A172 (cell line): ENCODE measurements around the gene SKIC8. TPM values are rescaled to one million over a fixed set of nuclear protein-coding genes. Genes with fewer than 3 reads are reported as not detected.
"Not testable (repeated sequence)": the region's sequence is repeated elsewhere in the genome, so short reads cannot be mapped to it uniquely, and the experiment has no call there.

Experiments
- DNase-seq: peaks from one replicate; pipeline ENCODE4 v3.0.0-alpha.2; 2015; ENCODE audit warnings: low spot score
- total RNA-seq: library from RNA; depleted of rRNA; stranded (reverse); fragments of >200 nt; shearing (Covaris generic); gene quantifications from 2 replicates; pipeline ENCODE4 v1.2.3, GENCODE V29; 2014; rRNA removed

Gene SKIC8
- total RNA-seq, 1 experiment from 2014 or later = 71.9 TPM

DNA sequence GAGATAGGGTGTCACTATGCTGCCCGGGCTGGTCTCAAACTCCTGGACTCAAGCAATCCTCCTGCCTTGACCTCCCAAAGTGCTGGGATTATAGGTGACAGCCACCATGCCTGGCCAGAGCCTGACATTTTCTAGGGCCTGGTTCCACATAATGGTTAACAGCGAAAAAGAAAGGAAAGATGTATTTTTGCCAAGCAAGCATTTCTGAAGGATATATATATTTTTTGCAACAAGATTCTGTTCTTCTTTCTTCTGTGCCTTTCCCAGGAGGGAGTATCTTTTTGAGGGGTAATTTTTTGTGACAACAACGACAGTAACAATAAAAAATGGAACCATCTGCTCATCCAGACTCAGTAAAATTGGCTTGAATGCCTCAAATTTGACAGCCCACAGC lies 43.4 kb downstream of the SKIC8 start:
- DNase-seq = no peak

DNA sequence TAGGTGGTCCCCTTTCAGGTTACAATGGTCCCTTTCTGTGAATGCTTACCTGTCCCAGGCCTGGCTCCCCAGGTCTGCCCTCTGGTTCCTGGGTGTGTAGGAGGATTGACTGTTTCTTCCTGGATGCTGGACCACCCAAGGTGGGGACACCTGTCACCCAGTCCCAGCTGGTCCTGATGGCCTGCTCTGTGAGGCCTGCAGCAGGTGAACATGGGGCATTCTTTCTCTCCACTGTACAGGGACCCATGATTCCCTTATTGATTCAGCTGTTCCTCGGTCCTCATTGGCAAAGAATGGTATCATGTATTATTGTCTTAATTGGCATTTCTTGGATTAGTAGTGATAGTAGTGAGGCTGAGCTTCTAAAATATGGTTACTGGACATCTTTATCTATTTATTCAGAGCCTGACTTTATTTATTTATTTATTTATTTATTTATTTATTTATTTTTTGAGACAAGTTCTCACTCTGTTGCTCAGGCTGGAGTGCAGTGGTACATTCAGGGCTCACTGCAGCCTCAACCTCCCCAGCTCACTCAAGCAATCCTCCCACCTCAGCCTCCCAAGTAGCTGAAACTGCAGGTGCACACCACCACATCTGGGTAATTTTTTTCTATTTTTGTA lies 43.9 kb downstream of the SKIC8 start:
- DNase-seq = no peak

DNA sequence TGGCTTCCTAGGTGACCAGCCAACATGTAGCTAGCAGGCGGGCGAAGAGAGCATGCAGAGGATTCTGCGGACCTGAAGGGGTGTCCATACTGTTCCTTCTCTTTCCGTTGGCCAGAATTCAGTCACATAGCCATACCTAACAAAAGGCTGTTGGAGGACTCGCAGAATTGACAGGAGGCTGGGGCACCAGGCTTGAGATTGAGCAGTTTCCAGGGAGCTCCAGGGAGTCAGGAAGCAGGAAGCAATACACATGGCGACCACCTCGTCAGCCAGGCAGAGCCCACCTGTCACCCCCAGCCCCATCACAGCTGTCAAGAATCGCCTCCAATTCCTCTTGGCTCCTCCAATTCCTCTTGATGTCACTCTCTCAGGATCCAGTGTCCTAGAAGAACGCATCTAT lies 48.3 kb downstream of the SKIC8 start:
- no peak for DNase-seq

DNA sequence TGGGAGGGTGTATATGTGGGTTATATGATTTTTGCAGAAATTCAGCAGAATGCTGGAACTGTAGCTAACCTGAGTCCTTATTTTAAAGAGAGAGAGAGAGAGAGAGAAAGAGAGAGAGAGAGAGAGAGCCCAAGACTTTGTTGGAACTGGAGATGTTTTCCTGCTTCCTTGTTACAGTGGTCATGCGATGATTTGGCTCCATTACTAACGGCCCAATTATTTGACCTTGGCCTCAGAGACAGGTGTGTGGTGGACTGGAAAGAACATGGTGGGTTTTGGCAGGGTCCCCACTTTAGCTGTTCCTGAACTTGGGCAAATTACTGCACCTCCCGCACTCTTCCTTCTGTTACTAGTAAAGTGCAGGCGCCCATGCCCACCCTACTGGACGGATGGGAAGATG lies 50.3 kb downstream of the SKIC8 start:
- no peak for DNase-seq

DNA sequence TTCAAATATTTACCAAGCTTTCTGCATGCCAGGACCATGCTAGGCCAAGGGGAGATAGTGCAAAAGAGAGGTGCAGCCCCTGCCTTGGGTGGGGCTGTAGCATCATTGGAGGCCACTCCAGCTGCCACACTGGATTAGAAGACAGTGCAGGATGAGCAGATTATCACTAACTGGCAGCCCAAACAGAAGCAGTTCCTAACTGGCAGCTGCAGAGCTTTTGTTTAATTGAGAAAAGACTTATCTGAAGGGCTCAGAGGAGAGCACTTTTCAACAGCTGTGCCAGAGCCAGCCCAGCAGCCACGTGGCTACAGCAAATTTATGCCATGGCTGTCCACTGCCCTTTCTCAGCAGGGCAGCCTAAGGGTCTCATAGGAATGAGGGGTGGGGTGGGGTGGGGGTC lies 51.5 kb downstream of the SKIC8 start:
- no peak for DNase-seq

DNA sequence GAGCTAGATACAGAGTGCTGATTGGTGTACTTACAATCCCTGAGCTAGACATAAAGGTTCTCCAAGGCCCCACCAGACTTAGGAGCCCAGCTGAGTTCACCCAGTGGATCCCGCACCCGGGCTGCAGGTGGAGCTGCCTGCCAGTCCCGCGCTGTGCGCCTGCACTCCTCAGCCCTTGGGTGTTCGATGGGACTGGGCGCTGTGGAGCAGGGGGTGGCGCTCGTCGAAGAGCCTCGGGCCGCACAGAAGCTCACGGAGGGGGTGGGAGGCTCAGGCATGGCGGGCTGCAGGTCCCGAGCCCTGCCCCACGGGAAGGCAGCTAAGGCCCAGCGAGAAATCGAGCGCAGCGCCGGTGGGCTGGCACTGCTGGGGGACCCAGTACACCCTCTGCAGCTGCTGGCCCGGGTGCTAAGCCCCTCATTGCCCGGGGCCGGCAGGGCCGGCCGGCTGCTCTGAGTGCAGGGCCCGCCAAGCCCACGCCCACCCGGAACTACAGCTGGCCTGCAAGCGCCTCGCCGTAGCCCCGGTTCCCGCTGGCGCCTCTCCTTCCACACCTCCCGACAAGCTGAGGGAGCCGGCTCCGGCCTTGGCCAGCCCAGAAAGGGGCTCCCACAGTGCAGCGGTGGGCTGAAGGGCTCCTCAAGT lies 53.3 kb downstream of the SKIC8 start:
- not testable (repeated sequence) for DNase-seq

DNA sequence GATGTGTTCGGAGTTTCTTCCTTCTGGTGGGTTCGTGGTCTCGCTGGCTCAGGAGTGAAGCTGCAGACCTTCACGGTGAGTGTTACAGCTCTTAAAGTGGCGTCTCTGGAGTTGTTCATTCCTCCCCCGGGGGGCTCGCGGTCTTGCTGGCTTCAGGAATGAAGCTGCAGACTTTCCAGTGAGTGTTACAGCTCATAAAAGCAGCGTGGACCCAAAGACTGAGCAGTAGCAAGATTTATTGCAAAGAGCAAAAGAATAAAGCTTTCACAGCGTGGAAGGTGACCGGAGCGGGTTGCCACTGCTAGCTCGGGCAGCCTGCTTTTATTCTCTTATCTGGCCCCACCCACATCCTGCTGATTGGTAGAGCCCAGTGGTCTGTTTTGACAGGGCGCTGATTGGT lies 54.0 kb downstream of the SKIC8 start:
- DNase-seq = not testable (repeated sequence)

DNA sequence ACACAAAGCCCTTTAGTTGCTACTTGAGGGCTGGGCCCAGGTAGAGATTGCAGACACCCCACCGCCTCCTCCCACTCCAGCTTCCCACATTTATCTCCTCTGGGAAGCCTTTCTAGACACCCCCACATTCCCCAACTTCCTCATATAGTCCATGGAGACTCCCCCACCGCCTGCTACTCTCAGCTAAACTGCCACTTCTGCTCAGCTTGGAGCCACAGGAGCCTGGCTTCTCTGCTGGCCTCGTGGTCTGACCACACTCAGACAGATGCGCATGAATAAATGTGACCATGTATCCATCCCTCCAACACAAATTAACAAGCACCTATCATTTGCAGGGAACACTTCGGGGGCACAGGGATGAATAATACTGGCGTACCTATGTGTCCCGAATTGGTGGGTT lies 54.5 kb downstream of the SKIC8 start:
- DNase-seq = no peak

DNA sequence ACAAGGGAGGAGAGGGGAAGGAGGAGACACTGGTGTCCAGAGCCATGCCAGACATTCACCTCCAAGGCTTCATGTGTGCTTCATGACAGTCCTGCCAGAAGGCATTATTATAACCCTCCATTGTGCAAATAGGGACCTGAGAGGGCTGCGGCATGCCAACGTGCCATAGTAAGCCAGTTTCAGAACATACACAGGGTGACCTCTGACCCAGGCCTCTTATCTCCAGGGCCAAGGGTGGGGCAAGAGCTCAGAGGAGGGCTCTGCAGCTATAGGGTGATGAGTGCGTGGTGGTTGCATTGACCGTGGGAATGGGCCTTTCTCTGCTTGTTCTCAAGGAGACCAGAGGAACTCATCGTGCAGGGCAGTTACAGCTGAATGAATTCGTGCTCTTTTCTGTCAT lies 55.3 kb downstream of the SKIC8 start:
- no peak for DNase-seq

DNA sequence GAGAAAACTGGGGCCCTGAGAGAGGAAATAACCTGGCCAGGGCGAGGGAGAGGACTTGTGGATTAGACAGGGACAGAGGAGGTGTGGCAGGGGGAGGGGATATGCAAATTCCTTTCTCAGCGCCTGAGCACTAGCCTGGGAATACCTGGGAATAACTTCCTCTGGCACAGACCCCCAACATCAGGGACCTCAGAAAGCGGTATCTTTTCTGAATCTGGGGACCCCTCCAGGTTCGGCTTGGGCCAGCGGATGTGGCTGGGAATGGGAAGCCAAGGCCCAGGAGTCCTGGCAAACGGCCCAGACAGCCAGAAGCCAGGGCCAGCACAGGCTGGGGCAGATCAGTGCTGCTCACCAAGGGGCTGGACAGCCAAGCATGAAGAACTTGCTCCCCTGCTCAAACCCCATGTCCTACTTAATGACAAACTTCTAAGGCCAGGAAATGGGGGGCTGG lies 55.9 kb downstream of the SKIC8 start:
- peak; percentile 13 for DNase-seq

DNA sequence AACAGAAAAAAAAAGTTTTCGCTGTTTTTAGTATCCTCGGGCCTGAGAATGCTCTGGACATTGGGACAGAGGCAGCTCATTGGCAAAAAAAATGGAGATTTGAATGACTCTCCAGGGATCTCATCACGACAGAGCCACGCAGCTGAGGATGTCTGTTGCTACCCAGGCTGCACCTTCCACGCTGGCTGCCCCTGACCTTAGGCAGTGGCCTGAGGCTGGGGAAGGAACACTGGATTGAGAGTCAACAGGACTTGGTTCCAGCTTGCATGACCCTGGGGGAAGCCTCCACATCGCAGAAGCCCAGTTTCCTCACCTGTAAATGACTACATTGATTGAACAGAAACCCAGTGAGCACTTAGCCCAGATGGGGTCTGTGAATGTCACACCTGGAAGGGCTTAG lies 56.4 kb downstream of the SKIC8 start:
- DNase-seq = no peak

DNA sequence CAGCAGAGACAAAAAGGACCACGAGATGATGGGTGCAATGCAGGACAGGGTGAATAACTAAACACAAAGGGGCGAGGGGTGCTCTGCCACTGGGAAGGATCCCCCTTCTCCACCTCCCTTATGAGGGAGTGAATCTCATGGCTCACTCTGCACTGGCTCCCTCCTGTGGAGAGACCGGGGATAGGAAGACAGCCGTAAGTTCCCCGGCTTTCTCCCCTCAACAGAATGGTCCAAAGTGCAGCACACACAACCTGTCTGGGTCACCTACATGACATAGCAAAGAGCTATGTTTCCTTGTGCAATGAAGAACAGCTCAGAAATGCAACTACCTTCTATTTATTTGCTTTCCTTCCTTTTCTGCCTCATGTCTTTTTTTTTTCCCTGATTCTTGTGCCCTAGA lies 57.3 kb downstream of the SKIC8 start:
- no peak for DNase-seq

DNA sequence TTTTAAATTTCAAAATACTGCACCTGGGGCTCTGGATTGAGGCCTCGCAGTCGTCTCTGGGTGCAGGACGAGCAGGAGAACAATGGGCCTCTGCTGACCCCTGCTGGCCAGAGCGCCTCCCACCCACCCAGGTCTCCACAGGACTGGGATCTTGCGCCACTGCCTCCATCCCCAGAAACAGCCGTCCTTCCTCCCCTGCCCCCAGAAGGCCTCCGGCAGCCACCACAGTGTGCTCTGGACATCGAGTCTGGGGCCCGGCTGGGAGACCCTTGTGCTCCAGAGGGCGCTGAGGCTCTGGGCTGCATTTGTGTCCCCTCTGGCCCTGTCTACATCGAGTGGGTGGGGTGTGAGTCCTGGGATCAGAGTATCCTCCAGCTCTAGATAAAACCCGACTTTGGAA lies 58.4 kb downstream of the SKIC8 start:
- peak; percentile 70 for DNase-seq

DNA sequence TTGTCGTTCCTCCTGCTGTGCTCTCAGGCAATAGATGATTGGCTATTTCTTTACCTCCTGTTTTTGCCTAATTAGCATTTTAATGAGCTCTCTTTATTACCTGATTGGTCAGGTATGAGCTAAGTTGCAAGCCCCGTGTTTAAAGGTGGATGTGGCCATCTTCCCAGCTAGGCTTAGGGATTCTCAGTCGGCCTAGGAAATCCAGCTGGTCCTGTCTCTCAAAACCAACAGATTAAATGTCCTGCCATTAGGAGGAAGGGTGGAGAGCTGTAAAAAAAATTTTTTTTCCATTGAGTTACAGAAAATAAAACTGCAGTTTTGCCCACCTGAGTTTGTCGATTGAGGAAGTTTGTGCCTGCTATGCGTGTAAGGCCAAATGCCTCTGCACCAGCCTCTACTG lies 59.6 kb downstream of the SKIC8 start:
- no peak for DNase-seq

DNA sequence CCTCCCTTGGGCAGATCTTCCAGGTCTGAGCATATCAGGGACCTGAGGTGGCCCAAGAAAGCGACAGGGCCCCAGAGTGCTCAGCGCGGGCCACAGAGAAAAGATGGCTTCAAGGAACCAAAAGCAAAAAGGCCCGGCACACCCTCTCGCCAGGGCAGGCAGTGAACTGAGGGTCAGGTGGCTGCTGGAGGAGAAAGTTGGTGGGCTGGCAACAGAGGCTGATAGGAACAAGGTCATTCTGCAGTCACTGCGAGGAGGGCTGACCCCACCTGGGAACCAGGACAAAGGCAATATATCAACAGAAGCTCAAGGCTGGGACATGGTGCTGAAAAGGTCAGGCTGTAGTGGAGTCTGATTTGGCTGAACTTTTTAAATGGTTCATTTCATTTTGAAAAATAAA lies 62.3 kb downstream of the SKIC8 start:
- DNase-seq = no peak

DNA sequence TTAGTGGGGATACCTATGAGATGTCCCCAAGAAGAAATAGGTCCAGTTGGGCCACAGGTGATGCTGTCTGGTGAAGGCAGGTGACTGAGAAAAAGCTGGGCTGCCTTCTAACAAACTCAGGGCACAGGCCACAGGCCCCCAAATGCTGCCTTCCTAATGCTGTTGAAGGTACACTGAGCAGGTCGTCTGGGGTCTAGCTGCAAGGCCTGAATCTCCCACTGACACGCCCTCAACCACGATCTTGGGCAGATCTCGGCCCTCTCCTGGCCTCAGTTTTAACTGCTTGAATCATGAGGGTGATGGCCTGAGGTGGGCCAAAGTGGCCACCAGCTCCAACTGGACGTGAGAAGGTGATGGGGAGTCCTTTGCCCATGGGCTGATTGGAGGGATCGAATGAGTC lies 62.9 kb downstream of the SKIC8 start:
- DNase-seq = no peak

DNA sequence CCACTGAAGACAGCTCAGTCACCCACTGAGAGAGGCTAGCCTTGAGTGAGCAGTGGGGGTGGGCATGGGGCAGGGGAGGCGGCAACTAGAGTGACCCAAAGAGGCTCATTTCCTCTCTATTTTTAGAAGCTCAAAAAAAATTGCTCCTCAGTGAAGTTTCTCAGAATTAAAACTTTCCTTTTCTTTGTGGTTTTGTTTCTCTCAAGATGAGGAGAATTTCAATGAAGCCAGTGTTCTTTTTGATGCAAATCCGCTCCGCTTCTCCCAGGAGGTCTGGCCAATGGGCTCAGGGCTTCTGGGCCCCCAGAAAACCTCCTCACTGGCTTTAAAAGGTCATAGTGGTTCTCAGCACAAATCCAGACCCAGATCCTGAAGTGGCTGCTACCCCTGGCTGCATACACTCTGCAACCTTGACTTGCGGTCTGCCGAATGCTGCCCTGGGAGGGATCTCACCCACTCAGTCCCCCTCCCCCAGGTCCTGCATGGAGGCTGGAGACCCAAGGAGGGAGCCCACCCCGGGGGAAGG lies 64.8 kb downstream of the SKIC8 start, which contains the start of gene ACSBG1:
ACSBG1 (minus strand) TSS at position 51 of the 526 bp plus-strand sequence. CDS start 64 bp downstream, outside the sequence.
- DNase-seq = no peak

DNA sequence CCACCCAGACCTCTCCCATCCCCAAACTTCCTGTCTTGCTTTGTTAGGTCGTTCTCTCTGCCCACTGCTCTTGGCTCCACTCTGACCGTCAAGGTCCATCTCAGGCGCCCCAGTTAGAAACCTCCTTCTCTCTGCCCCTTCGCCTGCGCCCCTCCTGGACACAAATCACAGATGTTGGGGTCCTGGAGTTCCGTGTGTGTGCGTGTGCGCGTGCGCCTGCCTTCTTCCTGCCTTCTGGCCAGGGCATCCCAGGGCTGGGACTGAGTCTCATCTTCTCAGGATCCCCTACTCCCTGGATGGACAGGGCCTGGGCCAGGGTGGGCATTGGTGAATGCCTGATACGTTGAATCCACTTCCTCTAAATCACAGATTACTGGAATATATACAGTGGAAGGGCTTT lies 65.9 kb downstream of the SKIC8 start:
- no peak for DNase-seq

Other genes starting within 250 kb of the SKIC8 start
- gene TBC1D2B, start 221.9 kb downstream of the SKIC8 start, total RNA-seq = 14.5 and 14.9 TPM in 2 replicates
- not detected in 2 replicates for gene SH2D7, start 207.0 kb downstream of the SKIC8 start, total RNA-seq
- gene CIB2, start 168.2 kb downstream of the SKIC8 start, total RNA-seq = 10.7 and 14.4 TPM in 2 replicates
- gene IDH3A, start 150.2 kb downstream of the SKIC8 start, total RNA-seq = 66.2 and 71.5 TPM in 2 replicates
- gene ACSBG1, start 65.0 kb downstream of the SKIC8 start, total RNA-seq = not detected in 2 replicates
- not detected in 2 replicates for gene DNAJA4, start 35.0 kb downstream of the SKIC8 start, total RNA-seq
- not detected in 2 replicates for gene CRABP1, start 40.7 kb upstream of the SKIC8 start, total RNA-seq
- gene IREB2, start 138.6 kb upstream of the SKIC8 start, total RNA-seq = 17.1 and 18.0 TPM in 2 replicates
- 1.6 and 9.9 TPM in 2 replicates for gene HYKK, start 208.0 kb upstream of the SKIC8 start, total RNA-seq
- gene PSMA4, start 240.8 kb upstream of the SKIC8 start, total RNA-seq = 579 and 703 TPM in 2 replicates